ENCODE data around the gene NTSR2.

The NTSR2 gene

DNA sequence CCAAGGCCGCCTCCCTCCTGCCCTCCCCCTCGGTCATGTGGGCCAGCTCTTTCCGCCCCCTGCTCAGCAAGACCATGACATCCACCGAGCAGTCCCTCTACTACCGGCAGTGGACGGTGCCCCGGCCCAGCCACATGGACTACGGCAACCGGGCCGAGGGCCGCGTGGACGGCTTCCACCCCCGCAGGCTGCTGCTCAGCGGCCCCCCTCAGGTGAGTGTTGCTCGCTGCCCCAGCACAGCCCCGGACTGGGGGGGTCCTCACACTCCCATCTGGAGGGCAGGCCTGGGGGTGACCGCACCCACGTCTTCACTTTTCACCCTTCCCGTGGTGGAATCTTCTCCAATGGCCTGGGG is 51.3 kb downstream of the NTSR2 start:
- DNase-seq (ENCODE audit: low read depth in 2 of 2) = no peak
- TF ChIP-seq, protein P1, sequence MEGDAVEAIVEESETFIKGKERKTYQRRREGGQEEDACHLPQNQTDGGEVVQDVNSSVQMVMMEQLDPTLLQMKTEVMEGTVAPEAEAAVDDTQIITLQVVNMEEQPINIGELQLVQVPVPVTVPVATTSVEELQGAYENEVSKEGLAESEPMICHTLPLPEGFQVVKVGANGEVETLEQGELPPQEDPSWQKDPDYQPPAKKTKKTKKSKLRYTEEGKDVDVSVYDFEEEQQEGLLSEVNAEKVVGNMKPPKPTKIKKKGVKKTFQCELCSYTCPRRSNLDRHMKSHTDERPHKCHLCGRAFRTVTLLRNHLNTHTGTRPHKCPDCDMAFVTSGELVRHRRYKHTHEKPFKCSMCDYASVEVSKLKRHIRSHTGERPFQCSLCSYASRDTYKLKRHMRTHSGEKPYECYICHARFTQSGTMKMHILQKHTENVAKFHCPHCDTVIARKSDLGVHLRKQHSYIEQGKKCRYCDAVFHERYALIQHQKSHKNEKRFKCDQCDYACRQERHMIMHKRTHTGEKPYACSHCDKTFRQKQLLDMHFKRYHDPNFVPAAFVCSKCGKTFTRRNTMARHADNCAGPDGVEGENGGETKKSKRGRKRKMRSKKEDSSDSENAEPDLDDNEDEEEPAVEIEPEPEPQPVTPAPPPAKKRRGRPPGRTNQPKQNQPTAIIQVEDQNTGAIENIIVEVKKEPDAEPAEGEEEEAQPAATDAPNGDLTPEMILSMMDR (IDR thresholded peaks at IDR 0.05; ENCODE audit: low read depth, low read length) = no peak

DNA sequence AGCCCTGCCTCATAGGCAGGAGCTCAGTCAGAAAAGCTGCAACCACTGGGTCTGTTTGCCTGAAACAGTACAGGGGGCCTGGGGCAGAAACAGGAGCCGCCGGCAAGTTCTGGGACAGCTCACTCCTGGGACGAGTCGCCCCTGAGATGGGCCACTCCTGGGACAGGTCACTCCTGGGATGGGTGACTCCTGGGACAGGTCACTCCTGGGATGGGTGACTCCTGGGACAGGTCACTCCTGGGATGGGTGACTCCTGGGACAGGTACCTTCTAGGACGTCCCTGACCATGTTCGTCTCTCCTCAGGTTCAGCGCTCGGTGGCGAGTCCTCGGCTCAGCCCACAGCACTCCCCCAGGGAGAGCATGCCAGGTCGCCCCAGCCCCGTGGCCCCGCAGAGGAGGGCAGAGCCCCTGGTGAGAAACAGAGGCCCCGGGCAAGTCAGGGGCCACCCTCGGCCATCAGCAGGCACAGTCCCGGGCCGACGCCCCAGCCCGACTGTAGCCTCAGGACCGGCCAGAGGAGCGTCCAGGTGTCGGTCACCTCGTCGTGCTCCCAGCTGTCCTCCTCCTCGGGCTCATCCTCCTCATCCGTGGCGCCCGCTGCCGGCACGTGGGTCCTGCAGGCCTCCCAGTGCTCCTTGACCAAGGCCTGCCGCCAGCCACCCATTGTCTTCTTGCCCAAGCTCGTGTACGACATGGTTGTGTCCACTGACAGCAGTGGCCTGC is 51.8 kb downstream of the NTSR2 start:
- no peak for DNase-seq (ENCODE audit: low read depth in 2 of 2)
- TF ChIP-seq, protein P1 (IDR thresholded peaks at IDR 0.05; ENCODE audit: low read depth, low read length) = no peak
- no peak overlapping the region for H3K4me3 ChIP-seq (replicated peaks in 1 of 2; ENCODE audit: low read depth in 2 of 2, low read length in 2 of 2)

More for the DNA sequence above, 51.3 kb downstream of the NTSR2 start:
- no peak overlapping the region for H3K4me3 ChIP-seq (replicated peaks in 1 of 2; ENCODE audit: low read depth in 2 of 2, low read length in 2 of 2)

DNA sequence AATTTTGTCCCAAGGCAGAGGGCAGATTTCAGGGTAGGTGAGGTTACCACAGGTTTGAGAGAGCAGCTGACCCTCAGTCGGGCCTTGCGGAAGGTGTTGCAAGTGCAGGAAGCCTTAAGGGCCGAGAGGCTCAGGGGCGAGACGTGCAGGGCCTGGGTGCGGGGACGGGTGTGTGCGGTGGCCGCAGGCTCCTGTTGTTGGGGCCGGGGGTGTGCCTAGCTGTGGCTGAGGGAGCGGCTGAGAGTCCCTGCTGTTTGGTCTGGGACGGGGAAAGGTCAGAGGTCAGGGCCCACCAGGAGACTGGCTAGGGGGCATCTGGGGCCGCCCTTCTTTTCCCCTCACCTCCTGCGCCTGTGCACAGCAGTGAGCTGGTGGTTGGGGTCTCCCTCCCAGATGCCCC is 52.5 kb downstream of the NTSR2 start:
- DNase-seq (ENCODE audit: low read depth in 2 of 2) = no peak

DNA sequence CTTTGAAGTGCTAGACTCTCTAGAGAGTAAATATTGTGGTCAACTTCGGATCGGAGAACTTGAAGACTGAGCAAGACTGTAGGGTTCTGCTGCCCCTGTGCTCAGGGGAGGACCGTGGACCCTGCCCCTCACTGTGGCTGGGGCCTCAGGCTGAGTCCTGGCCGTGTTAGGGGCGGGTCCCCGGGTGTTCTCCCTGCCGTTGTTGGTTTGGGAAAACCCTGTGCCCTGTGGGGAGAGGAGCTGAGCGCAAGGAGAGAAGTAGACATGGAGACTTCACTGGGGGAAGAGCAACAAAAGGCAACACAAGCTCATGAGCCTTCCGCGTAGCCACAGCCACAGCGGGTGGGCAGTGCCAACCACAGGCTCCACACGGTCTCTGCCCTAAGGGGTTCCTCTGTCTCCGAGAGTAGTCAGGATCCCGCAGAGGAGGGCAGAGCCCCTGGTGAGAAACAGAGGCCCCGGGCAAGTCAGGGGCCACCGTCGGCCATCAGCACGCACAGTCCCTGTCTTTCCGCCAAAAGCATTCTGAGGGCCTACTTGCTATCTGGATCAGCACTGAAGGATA is 53.1 kb downstream of the NTSR2 start:
- TF ChIP-seq, protein P1 (IDR thresholded peaks at IDR 0.05; ENCODE audit: low read depth, low read length) = no peak
- no peak overlapping the region for H3K4me3 ChIP-seq (replicated peaks in 1 of 2; ENCODE audit: low read depth in 2 of 2, low read length in 2 of 2)
- no peak for DNase-seq (ENCODE audit: low read depth in 2 of 2)

More for the DNA sequence above, 52.5 kb downstream of the NTSR2 start:
- no peak overlapping the region for H3K4me3 ChIP-seq (replicated peaks in 1 of 2; ENCODE audit: low read depth in 2 of 2, low read length in 2 of 2)
- TF ChIP-seq, protein P1 (IDR thresholded peaks at IDR 0.05; ENCODE audit: low read depth, low read length) = no peak

DNA sequence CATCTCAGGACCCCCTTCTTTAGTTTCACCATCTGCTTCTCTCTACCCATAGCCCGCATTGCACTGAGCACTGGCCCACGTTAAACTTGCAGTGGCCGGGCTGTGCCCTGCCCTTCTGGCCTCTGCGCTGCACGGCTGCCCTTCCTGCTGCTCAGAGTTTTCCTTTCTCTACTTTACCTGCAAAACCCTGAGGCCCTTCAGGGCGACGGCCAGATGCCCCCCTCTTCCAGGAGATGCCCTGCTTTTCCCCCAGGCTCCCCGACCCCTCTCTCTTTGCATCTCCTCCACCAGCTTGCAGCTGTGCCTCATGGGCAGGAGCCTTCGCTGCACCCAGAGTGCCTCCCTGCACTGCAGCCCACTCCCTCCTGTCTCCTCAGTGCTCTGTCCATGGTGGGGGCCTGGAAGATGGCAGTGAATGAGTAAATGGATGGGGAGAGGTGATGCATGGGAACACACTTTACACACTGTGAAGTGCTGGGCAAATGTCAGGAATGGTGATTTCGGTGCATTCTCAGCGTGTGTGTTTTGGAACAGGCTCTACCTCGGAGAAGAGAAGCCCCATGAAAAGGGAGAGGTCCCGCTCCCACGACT is 53.8 kb downstream of the NTSR2 start:
- H3K4me3 ChIP-seq (replicated peaks in 1 of 2; ENCODE audit: low read depth in 2 of 2, low read length in 2 of 2) = no peak overlapping the region
- TF ChIP-seq, protein P1 (IDR thresholded peaks at IDR 0.05; ENCODE audit: low read depth, low read length) = no peak
- no peak for DNase-seq (ENCODE audit: low read depth in 2 of 2)

DNA sequence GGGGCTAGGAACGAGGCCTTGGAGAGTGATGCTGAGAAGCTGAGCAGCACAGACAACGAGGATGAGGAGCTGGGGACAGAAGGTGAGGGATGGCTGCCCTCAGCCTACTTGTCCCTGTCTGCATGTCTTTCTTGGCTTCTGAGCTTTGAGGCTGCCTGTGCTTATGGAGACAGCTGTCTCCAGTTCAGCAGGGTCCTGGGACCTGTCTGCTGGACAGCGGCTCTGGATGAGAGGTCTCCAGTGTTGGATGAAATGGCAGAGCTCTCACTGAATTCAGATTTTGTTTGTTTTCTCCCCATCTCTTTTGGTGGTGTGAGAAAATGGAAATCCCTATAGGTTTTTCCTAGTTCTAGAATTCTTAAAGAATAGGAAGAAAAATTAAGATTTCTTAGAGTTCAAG is 54.8 kb downstream of the NTSR2 start:
- TF ChIP-seq, protein P1 (IDR thresholded peaks at IDR 0.05; ENCODE audit: low read depth, low read length) = no peak
- H3K4me3 ChIP-seq (replicated peaks in 1 of 2; ENCODE audit: low read depth in 2 of 2, low read length in 2 of 2) = no peak overlapping the region
- DNase-seq (ENCODE audit: low read depth in 2 of 2) = no peak

All from cardiac fibroblast (primary cell).